Measurements from ENCODE around the gene IQCE. TPM values are rescaled to one million over a fixed set of nuclear protein-coding genes. Genes with fewer than 3 reads are reported as not detected.

IQCE gene
- total and polyA plus RNA-seq, 2 donors (not counting 1 experiment from before 2014, with no cell fraction given), result 3.5 to 9.5 TPM

Small RNA genes within 50 kb of the gene (small RNA-seq; reads per million reads assigned to genes)
- not detected for gene MIR4648 (ENCODE audit: insufficient read length, low read depth, low replicate concordance)

Other genes with a start within 250 kb of the IQCE start
- gene SNX8, start 244.5 kb upstream of the IQCE start, total RNA-seq, result 126 and 144 TPM in 2 replicates
- gene SNX8, start 244.5 kb upstream of the IQCE start, polyA plus RNA-seq, result 27.6 and 64.4 TPM in 2 replicates
- gene EIF3B, start 204.2 kb upstream of the IQCE start, total RNA-seq, result 146 and 152 TPM in 2 replicates
- 69.3 and 119 TPM in 2 replicates for gene EIF3B, start 204.2 kb upstream of the IQCE start, polyA plus RNA-seq
- gene CHST12, start 155.4 kb upstream of the IQCE start, total RNA-seq, result 25.4 TPM in 2 replicates
- gene CHST12, start 155.4 kb upstream of the IQCE start, polyA plus RNA-seq, result 19.4 and 27.1 TPM in 2 replicates
- not detected in 2 replicates for gene GRIFIN, start 82.6 kb upstream of the IQCE start, total RNA-seq
- gene GRIFIN, start 82.6 kb upstream of the IQCE start, polyA plus RNA-seq, result not detected in 2 replicates
- gene LFNG, start 39.2 kb upstream of the IQCE start, total RNA-seq, result 208 and 221 TPM in 2 replicates
- 56.1 and 73.3 TPM in 2 replicates for gene LFNG, start 39.2 kb upstream of the IQCE start, polyA plus RNA-seq
- gene BRAT1, start 3.5 kb upstream of the IQCE start, total RNA-seq, result 36.8 and 40.7 TPM in 2 replicates
- gene BRAT1, start 3.5 kb upstream of the IQCE start, polyA plus RNA-seq, result 57.5 and 68.3 TPM in 2 replicates
- gene TTYH3, start 73.0 kb downstream of the IQCE start, total RNA-seq, result 45.5 and 48.6 TPM in 2 replicates
- gene TTYH3, start 73.0 kb downstream of the IQCE start, polyA plus RNA-seq, result 8.4 and 11.3 TPM in 2 replicates
- gene AMZ1, start 129.2 kb downstream of the IQCE start, total RNA-seq, result 13.2 and 14.6 TPM in 2 replicates
- gene AMZ1, start 129.2 kb downstream of the IQCE start, polyA plus RNA-seq, result 0.73 and 0.92 TPM in 2 replicates